ENCODE measurements around the gene TMEM178B.
"Not testable (repeated sequence)": the region's sequence is repeated elsewhere in the genome, so short reads cannot be mapped to it uniquely, and the experiment has no call there.

The TMEM178B gene

GRCh38 chr7:141074162-141074991 is 513 bp downstream of the TMEM178B start:
- DNase-seq: peak in 12 of 14 donors; percentile 5 to 64 (median 46)

DNA sequence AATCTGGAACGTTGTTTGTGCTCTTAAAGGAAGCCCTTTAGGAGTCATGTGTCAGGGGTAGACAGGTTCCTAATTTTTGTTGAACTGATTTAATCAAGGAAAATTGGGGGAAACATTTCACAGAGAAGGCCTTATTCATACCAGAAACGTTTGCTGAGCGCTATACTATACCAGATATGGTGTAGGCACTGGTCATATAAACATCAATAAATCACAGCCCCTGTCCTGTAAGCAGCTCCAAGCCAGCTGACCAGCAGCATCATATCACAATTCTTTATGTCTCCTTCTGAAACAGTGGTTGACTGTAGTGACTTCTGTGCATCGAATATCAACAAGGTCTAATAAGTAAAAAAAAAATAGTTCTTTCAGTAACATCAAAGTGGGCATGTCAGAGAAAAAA is 1.1 kb downstream of the TMEM178B start:
- no peak for DNase-seq

DNA sequence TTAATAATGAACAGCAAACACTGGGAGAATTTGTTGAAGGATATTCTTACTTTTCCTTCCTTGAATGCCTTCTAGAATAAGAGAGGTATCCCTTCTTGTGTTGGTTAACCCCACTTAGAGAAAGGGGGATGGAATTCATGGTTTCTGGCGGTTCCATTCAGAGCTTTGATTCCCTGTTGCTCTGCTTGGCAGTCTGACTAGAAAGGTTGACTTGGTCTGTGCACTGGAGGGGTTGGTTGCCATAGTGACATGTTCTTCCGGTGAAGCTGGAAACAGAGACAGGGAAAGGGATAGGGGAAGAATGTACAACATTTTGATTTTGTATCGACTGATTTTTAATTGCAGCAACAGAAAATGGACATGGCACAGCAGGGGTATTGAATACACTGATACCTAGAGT is 2.5 kb downstream of the TMEM178B start:
- DNase-seq: peak in 10 of 14 donors; percentile 1 to 74 (median 4)

- no peak for DNase-seq
Measured at GRCh38 chr7:141079219-141079618, 5.4 kb downstream of the TMEM178B start.

- not testable (repeated sequence) for DNase-seq
Measured at GRCh38 chr7:141089490-141089889, 15.6 kb downstream of the TMEM178B start.

- DNase-seq: peak in 1 of 14 donors; percentile 7
Measured at GRCh38 chr7:141094336-141095070, 20.6 kb downstream of the TMEM178B start.

- no peak for DNase-seq
Measured at GRCh38 chr7:141097430-141097829, 23.6 kb downstream of the TMEM178B start.

- no peak for DNase-seq
Measured at GRCh38 chr7:141102436-141102835, 28.6 kb downstream of the TMEM178B start.

DNA sequence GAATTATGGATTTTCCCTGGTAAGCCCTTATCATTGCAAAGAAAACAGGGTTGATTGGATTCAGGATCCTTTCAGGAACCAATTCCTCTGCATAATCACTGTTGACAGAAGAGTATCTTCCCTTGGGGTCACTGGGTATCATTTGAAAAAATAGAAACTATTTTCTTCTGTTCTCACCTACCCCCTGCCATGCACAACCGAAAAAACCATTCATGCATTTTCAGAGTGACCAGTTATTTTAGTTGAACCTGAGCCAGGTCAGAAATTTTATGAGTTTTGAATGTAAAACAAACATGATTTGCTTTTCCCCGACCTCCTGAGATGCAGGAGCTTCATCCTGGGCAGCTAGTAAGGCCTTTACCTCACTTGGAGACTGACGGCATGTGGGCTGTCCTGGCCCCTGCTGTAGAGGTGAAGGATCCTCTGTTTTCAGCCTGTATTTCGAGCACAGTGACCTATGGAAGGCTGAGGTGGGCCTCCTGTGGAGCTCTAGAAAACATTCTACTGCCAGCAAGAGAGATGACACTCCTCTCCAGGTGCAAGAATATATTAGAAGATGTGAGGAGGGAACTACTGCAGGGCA is 30.1 kb downstream of the TMEM178B start:
- no peak for DNase-seq

- DNase-seq: peak in 1 of 14 donors; percentile 39
Measured at GRCh38 chr7:141113131-141113530, 39.3 kb downstream of the TMEM178B start.

DNA sequence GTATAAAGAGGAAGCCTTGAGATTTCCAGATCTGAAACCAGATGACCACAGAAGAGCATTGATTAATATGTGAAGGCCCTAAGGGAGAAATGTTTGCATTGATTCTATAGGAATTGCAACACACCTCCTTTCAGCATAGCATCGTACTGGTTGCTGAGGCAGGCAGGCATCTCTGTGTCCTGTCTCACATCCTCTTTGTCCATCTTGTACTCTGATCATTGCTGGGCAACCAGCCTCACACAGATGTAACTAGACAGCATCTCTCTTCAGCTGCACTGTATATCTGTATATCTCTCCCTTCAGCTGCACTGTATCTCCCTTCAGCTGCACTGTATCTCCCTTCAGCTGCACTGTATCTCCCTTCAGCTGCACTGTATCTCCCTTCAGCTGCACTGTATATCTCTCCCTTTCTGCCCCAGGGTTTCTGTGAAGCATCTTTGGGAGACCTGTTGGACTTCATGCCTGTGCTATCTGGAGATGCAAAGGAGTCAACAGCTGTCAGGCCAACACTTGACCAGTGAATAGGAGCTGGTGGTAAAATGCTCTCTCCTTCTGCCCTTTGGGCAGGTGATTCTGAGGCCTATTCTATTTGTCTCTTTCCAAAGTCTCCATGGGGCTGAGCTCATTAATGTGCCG is 40.3 kb downstream of the TMEM178B start:
- no peak for DNase-seq

DNA sequence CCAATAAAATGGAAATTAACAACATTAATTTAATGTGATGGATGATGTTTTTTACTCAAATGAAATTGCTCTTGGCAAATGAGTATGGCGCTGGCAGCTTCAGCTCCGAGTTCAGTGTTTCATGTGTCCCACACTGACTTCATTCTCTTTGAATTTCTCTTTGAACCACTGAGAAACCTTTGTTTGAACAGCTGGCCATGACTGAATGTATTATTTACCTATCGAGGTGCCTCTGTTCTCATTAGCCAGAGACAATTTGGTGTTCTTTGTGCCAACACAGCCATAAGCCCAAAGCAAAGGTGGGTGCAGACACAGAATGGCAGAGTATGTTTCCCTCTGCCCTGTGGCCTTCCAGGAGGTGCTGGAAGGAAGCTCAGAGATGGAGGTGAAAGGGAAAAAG is 42.1 kb downstream of the TMEM178B start:
- no peak for DNase-seq

- DNase-seq: not testable (repeated sequence)
Measured at GRCh38 chr7:141116661-141117060, 42.8 kb downstream of the TMEM178B start.

DNA sequence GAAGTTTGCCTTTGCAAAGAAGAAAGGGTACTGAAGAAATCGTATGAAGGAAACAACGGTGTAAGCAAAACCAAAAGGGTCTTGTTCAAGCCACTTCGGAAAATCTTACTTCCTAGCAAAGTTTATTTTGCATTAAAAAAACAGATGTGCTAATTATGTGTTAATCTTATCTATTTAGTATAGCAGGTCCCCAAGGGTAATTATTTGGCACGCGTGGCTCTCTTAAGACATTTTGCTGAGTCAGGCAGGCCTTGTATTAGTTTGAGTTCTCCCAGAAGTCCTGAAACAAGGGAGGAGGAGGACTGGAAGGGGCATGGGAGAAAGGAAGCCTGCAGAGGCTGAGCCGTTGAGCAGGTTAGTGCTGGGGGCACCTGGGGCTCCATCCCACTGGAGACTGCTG is 44.9 kb downstream of the TMEM178B start:
- no peak for DNase-seq

GRCh38 chr7:141119187-141119586 is 45.3 kb downstream of the TMEM178B start:
- no peak for DNase-seq

GRCh38 chr7:141122736-141123135 is 48.9 kb downstream of the TMEM178B start:
- no peak for DNase-seq

- DNase-seq: no peak
Measured at GRCh38 chr7:141123522-141123921, 49.7 kb downstream of the TMEM178B start.

DNA sequence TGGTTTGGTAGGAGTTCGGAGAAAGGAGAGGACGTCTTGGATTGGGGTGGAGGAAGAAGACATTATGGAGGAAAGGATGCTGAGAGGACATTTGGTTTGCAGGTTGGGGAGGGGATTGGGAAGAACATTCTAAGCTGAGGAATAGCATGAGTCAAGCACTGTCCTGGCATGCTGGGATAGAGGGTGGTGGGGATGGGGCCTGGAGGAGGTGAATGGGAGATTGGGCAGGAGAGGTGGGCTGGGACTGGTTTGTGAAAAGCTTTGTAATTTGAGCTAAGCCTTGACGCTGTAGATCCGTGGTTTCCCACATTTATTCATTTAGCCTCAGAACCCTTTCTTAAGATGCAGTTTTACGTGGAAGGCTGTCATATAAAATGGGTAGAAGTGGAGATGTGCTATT is 52.2 kb downstream of the TMEM178B start:
- DNase-seq: no peak

DNA sequence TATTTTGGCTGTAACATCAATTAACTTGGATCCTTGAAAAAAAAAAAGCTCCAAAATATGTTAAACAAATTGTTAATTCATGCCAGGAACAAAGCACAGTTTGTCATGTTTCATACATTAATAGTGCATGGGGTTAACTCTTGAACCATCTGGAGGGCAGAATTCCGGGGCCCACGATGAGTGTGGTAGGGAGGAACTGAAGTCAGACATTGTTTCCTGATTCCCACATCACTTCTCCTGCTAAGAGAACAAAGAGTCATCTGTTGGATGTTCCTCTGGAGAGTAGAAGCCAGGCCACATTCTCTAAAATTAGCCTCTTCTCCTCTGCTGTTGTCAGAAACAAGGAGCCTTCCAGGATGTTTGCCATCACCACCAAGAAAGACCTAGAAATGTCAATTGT is 54.6 kb downstream of the TMEM178B start:
- DNase-seq: peak in 2 of 14 donors; percentile 13 to 21

GRCh38 chr7:141128931-141129330 is 55.1 kb downstream of the TMEM178B start:
- no peak for DNase-seq

DNA sequence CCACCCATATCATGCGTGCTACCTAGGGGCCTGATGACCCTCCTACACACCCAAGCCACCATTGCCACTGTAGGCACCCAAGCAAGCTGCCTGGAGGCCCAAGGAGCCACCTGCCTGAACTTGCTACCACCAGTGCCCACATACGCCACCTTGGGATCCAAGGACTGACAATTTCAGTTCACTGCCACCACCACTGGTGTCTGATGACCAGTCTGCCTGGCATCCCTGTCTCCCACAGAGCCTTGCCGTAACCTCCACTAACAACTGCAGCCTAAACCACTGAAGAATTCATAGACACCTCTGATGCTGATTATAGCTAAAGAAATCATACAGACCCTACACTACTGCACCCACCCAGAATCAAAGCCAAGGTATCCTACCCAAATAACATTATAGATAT is 58.8 kb downstream of the TMEM178B start:
- no peak for DNase-seq

DNA sequence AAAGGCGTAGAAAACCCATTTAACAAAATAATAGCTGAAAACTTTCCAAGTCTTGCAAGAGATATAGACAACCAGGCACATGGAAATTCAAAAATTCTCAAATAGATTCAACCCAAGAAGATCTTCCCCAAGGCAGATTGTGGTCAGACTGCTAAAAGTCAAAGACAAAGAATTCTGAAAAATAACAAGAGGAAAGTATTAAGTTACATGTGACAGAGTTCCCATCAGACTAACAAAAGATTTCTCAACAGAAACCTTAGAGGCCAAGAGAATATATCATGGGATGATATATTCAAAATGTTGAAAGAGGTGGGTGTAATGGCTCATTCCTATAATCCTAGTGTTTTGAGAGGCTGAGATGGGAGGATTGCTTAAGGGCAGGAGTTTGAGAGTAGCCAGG is 59.8 kb downstream of the TMEM178B start:
- no peak for DNase-seq

- DNase-seq: no peak
Measured at GRCh38 chr7:141142058-141142457, 68.2 kb downstream of the TMEM178B start.

Measured in C1 segment of cervical spinal cord (tissue), 14 donors.